WTC11 (cell line): ENCODE results near the gene METTL15. TPM values are rescaled to one million over a fixed set of nuclear protein-coding genes. Genes with fewer than 3 reads are reported as not detected.

Experiments used
- ATAC-seq: fragments of 200-7000 bp; cut with Tn5 transposase; 2 replicates; pipeline ENCODE4 v1.10.0; 2021; ENCODE audit warnings: mild to moderate bottlenecking, moderate library complexity
- CTCF ChIA-PET: fragments of 300-600 bp; sonication (Branson Sonifier 250); formaldehyde crosslinking; loops from one replicate; lab custom pipeline; 2021; ENCODE audit warnings: antibody characterized with exemption; lab: Charles Lee
- POLR2A ChIA-PET: fragments of 350-600 bp; sonication (Branson Sonifier 250); formaldehyde crosslinking; loops from one replicate; lab custom pipeline; 2021; ENCODE audit warnings: antibody characterized with exemption; lab: Charles Lee
- DNase-seq: peaks from one replicate; pipeline ENCODE4 v3.0.0; 2021; ENCODE audit warnings: low spot score
- H3K27ac Mint-ChIP-seq: 2 replicates; pipeline ENCODE4 v1.8.0; 2021; ENCODE audit warnings: mixed read lengths
- H3K27me3 Mint-ChIP-seq: 2 replicates; pipeline ENCODE4 v1.8.0; 2021; ENCODE audit warnings: low read depth, mild to moderate bottlenecking, moderate library complexity, mixed read lengths
- H3K36me3 Mint-ChIP-seq: 2 replicates; pipeline ENCODE4 v1.8.0; 2021; ENCODE audit warnings: mixed read lengths
- H3K4me1 Mint-ChIP-seq: 2 replicates; pipeline ENCODE4 v1.8.0; 2022; ENCODE audit warnings: mixed read lengths
- H3K4me3 Mint-ChIP-seq: 2 replicates; pipeline ENCODE4 v1.8.0; 2021; ENCODE audit warnings: mild to moderate bottlenecking, moderate library complexity, mixed read lengths
- H3K9me3 Mint-ChIP-seq: 2 replicates; pipeline ENCODE4 v1.8.0; 2021; ENCODE audit warnings: mixed read lengths
- EMX1 ChIP-seq: fragments of 250-450 bp; sonication (Bioruptor Pico); IDR thresholded peaks from 2 replicates; pipeline ENCODE4 v1.8.0; 2021; ENCODE audit warnings: mild to moderate bottlenecking
- FOXP1 ChIP-seq: sonication (generic); formaldehyde crosslinking; IDR thresholded peaks from 2 replicates; pipeline ENCODE4 v1.8.0; 2022; ENCODE audit warnings: missing genetic modification reagents, mild to moderate bottlenecking, moderate library complexity, borderline replicate concordance
- GABPB1 ChIP-seq: sonication (generic); formaldehyde crosslinking; IDR thresholded peaks from 2 replicates; pipeline ENCODE4 v1.8.1; 2023; ENCODE audit warnings: mild to moderate bottlenecking, missing genetic modification reagents
- GRHL2 ChIP-seq: fragments of 250-450 bp; sonication (Bioruptor Pico); IDR thresholded peaks from 2 replicates; pipeline ENCODE4 v1.8.0; 2022; ENCODE audit warnings: mild to moderate bottlenecking, moderate library complexity; ENCODE audit not compliant: insufficient replicate concordance, severe bottlenecking
- IRF2 ChIP-seq: sonication (generic); formaldehyde crosslinking; IDR thresholded peaks from 2 replicates; pipeline ENCODE4 v1.8.0; 2022; ENCODE audit warnings: low read depth, missing genetic modification reagents, borderline replicate concordance
- JUN ChIP-seq: sonication (generic); formaldehyde crosslinking; IDR thresholded peaks from 2 replicates; pipeline ENCODE4 v1.8.0; 2023; ENCODE audit warnings: mild to moderate bottlenecking, missing genetic modification reagents
- KAT7 ChIP-seq: sonication (generic); formaldehyde crosslinking; IDR thresholded peaks from 2 replicates; pipeline ENCODE4 v1.8.1; 2023; ENCODE audit warnings: missing genetic modification reagents, mild to moderate bottlenecking, borderline replicate concordance
- NFE2L1 ChIP-seq: sonication (generic); formaldehyde crosslinking; IDR thresholded peaks from 2 replicates; pipeline ENCODE4 v1.8.1; 2023; ENCODE audit warnings: missing genetic modification reagents
- NR3C1 ChIP-seq: sonication (generic); formaldehyde crosslinking; conservative IDR thresholded peaks from 2 replicates; pipeline ENCODE4 v1.8.1; 2023; ENCODE audit warnings: low read depth, mild to moderate bottlenecking, missing genetic modification reagents
- TP53 ChIP-seq: sonication (generic); formaldehyde crosslinking; IDR thresholded peaks from 2 replicates; pipeline ENCODE4 v1.8.1; 2023; ENCODE audit warnings: mild to moderate bottlenecking, missing genetic modification reagents
- ZBTB21 ChIP-seq: sonication (generic); formaldehyde crosslinking; IDR thresholded peaks from 2 replicates; pipeline ENCODE4 v1.8.1; 2023; ENCODE audit warnings: mild to moderate bottlenecking, missing genetic modification reagents, borderline replicate concordance
- ZNF138 ChIP-seq: sonication (generic); formaldehyde crosslinking; conservative IDR thresholded peaks from 2 replicates; pipeline ENCODE4 v1.8.1; 2022; ENCODE audit warnings: mild to moderate bottlenecking, moderate library complexity, missing genetic modification reagents
- ZNF219 ChIP-seq: sonication (generic); formaldehyde crosslinking; IDR thresholded peaks from 2 replicates; pipeline ENCODE4 v1.8.0; 2023; ENCODE audit warnings: missing genetic modification reagents, mild to moderate bottlenecking, borderline replicate concordance
- ZNF232 ChIP-seq: sonication (generic); formaldehyde crosslinking; IDR thresholded peaks from 2 replicates; pipeline ENCODE4 v1.8.0; 2022; ENCODE audit warnings: mild to moderate bottlenecking, missing genetic modification reagents
- ZNF396 ChIP-seq: fragments of 250-450 bp; sonication (Bioruptor Pico); IDR thresholded peaks from 2 replicates; pipeline ENCODE4 v1.8.0; 2021; ENCODE audit warnings: mild to moderate bottlenecking, moderate library complexity, borderline replicate concordance
- ZNF416 ChIP-seq: fragments of 250-450 bp; sonication (Bioruptor Pico); IDR thresholded peaks from 2 replicates; pipeline ENCODE4 v1.9.0; 2021; ENCODE audit warnings: mild to moderate bottlenecking, inconsistent platforms
- ZNF671 ChIP-seq: fragments of 250-450 bp; sonication (Bioruptor Pico); IDR thresholded peaks from 2 replicates; pipeline ENCODE4 v1.8.0; 2021; ENCODE audit warnings: mild to moderate bottlenecking
- total RNA-seq: library from RNA; stranded (reverse); gene quantifications from 3 replicates; pipeline ENCODE4 v1.2.3, GENCODE V29; 2021
- TF ChIP-seq, protein P1 (sequence below): sonication (generic); formaldehyde crosslinking; IDR thresholded peaks from 2 replicates; pipeline ENCODE4 v1.8.1; 2023; ENCODE audit warnings: mild to moderate bottlenecking, missing genetic modification reagents
- TF ChIP-seq, protein P2 (sequence below): sonication (generic); formaldehyde crosslinking; IDR thresholded peaks from 2 replicates; pipeline ENCODE4 v1.8.1; 2022; ENCODE audit warnings: mild to moderate bottlenecking, moderate library complexity, missing genetic modification reagents
- TF ChIP-seq, protein P3 (sequence below): fragments of 200-600 bp; IDR thresholded peaks from 2 replicates; pipeline ENCODE4 v1.8.0; 2022; ENCODE audit warnings: antibody characterized with exemption
- TF ChIP-seq, protein P4 (sequence below): sonication (generic); formaldehyde crosslinking; IDR thresholded peaks from 2 replicates; pipeline ENCODE4 v1.8.1; 2023; ENCODE audit warnings: mild to moderate bottlenecking, moderate library complexity, missing genetic modification reagents
- TF ChIP-seq, protein P5 (sequence below): fragments of 250-450 bp; sonication (Bioruptor Pico); IDR thresholded peaks from 2 replicates; pipeline ENCODE4 v1.9.0; 2021; ENCODE audit warnings: mild to moderate bottlenecking
- TF ChIP-seq, protein P6 (sequence below): sonication (generic); formaldehyde crosslinking; IDR thresholded peaks from 2 replicates; pipeline ENCODE4 v1.8.1; 2022; ENCODE audit warnings: low read depth, mild to moderate bottlenecking, moderate library complexity, missing genetic modification reagents, borderline replicate concordance

Gene METTL15
- total RNA-seq, 1 experiment from 2014 or later: 13.2 TPM

DNA sequence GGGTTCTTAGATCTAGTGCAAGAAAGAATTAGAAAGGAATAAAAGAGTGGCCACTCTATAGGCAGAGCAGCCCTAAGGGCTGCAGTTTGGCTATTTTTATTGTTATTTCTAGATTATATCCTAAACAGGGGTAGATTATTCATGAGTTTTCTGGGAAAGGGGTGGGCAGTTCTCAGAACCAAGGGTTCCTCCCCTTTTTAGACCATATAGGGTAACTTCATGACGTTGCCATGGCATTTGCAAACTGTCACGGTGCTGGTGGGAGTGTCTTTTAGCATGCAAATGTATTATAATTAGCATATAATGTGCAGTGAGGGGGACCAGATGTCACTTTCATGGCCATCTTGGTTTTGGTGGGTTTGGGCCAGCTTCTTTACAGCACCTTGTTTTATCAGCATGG is 44.6 kb downstream of the METTL15 start:
- H3K27me3 Mint-ChIP-seq: no peaks in the 10 kb centered on the region
- H3K27ac Mint-ChIP-seq: no peak overlapping the region
- TF ChIP-seq, protein P1, sequence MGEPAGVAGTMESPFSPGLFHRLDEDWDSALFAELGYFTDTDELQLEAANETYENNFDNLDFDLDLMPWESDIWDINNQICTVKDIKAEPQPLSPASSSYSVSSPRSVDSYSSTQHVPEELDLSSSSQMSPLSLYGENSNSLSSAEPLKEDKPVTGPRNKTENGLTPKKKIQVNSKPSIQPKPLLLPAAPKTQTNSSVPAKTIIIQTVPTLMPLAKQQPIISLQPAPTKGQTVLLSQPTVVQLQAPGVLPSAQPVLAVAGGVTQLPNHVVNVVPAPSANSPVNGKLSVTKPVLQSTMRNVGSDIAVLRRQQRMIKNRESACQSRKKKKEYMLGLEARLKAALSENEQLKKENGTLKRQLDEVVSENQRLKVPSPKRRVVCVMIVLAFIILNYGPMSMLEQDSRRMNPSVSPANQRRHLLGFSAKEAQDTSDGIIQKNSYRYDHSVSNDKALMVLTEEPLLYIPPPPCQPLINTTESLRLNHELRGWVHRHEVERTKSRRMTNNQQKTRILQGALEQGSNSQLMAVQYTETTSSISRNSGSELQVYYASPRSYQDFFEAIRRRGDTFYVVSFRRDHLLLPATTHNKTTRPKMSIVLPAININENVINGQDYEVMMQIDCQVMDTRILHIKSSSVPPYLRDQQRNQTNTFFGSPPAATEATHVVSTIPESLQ (CRISPR knock-in tag): no peak
- TF ChIP-seq, protein P2, sequence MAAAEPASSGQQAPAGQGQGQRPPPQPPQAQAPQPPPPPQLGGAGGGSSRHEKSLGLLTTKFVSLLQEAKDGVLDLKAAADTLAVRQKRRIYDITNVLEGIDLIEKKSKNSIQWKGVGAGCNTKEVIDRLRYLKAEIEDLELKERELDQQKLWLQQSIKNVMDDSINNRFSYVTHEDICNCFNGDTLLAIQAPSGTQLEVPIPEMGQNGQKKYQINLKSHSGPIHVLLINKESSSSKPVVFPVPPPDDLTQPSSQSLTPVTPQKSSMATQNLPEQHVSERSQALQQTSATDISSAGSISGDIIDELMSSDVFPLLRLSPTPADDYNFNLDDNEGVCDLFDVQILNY: no peak
- TF ChIP-seq ZNF138 (no peak), JUN (CRISPR knock-in tag) (no peak), ZNF416 (CRISPR knock-in tag) (no peak), IRF2 (CRISPR knock-in tag) (no peak), NFE2L1 (CRISPR knock-in tag) (no peak), ZBTB21 (CRISPR knock-in tag) (no peak), GABPB1 (CRISPR knock-in tag) (no peak), NR3C1 (CRISPR knock-in tag) (no peak)
- TF ChIP-seq, protein P3, sequence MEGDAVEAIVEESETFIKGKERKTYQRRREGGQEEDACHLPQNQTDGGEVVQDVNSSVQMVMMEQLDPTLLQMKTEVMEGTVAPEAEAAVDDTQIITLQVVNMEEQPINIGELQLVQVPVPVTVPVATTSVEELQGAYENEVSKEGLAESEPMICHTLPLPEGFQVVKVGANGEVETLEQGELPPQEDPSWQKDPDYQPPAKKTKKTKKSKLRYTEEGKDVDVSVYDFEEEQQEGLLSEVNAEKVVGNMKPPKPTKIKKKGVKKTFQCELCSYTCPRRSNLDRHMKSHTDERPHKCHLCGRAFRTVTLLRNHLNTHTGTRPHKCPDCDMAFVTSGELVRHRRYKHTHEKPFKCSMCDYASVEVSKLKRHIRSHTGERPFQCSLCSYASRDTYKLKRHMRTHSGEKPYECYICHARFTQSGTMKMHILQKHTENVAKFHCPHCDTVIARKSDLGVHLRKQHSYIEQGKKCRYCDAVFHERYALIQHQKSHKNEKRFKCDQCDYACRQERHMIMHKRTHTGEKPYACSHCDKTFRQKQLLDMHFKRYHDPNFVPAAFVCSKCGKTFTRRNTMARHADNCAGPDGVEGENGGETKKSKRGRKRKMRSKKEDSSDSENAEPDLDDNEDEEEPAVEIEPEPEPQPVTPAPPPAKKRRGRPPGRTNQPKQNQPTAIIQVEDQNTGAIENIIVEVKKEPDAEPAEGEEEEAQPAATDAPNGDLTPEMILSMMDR: no peak
- TF ChIP-seq, protein P4, sequence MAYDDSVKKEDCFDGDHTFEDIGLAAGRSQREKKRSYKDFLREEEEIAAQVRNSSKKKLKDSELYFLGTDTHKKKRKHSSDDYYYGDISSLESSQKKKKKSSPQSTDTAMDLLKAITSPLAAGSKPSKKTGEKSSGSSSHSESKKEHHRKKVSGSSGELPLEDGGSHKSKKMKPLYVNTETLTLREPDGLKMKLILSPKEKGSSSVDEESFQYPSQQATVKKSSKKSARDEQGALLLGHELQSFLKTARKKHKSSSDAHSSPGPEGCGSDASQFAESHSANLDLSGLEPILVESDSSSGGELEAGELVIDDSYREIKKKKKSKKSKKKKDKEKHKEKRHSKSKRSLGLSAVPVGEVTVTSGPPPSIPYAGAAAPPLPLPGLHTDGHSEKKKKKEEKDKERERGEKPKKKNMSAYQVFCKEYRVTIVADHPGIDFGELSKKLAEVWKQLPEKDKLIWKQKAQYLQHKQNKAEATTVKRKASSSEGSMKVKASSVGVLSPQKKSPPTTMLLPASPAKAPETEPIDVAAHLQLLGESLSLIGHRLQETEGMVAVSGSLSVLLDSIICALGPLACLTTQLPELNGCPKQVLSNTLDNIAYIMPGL: no peak
- TF ChIP-seq, protein P5, sequence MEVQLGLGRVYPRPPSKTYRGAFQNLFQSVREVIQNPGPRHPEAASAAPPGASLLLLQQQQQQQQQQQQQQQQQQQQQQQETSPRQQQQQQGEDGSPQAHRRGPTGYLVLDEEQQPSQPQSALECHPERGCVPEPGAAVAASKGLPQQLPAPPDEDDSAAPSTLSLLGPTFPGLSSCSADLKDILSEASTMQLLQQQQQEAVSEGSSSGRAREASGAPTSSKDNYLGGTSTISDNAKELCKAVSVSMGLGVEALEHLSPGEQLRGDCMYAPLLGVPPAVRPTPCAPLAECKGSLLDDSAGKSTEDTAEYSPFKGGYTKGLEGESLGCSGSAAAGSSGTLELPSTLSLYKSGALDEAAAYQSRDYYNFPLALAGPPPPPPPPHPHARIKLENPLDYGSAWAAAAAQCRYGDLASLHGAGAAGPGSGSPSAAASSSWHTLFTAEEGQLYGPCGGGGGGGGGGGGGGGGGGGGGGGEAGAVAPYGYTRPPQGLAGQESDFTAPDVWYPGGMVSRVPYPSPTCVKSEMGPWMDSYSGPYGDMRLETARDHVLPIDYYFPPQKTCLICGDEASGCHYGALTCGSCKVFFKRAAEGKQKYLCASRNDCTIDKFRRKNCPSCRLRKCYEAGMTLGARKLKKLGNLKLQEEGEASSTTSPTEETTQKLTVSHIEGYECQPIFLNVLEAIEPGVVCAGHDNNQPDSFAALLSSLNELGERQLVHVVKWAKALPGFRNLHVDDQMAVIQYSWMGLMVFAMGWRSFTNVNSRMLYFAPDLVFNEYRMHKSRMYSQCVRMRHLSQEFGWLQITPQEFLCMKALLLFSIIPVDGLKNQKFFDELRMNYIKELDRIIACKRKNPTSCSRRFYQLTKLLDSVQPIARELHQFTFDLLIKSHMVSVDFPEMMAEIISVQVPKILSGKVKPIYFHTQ (CRISPR knock-in tag): no peak
- TF ChIP-seq, all 79 proteins: peak for 0
- ChIA-PET POLR2A (no interaction called here), CTCF (no interaction called here)
- H3K36me3 Mint-ChIP-seq: peaks cover 8% of the 10 kb centered on the region
- no peaks in the 10 kb centered on the region for H3K9me3 Mint-ChIP-seq
- DNase-seq (no peak), ATAC-seq (no peak)
- no peak overlapping the region for H3K4me3 Mint-ChIP-seq
- H3K4me1 Mint-ChIP-seq: peaks cover 12% of the 10 kb centered on the region

DNA sequence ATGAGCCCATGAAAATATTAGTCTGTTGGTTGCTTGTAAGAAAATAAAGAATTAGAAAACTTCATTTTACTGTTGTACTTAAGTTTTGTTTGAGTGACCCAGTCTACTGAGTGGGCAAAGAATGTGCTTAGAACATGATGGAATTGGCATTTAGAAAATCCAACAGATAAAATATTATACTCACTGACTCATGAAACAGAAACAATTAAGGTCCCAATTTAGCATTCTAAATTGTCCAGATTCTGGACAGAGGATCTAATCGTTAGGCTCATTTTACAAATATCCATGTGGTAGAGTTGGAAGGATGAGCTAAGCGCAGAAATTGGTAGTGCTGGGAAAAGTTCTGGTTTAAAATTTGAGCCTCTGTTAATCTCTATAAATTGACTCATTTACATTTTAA is 45.4 kb downstream of the METTL15 start:
- ChIA-PET CTCF (interaction anchor here (1.4 kb wide), 1 partner anchor 455 kb away, joined by 4 read pairs; no protein-coding TSS in a partner anchor), POLR2A (no interaction called here)
- ATAC-seq (no peak), DNase-seq (no peak)
- Mint-ChIP-seq H3K27me3 (no peaks in the 10 kb centered on the region), H3K27ac (no peak overlapping the region), H3K4me1 (peaks cover 12% of the 10 kb centered on the region), H3K4me3 (no peak overlapping the region), H3K36me3 (peaks cover 16% of the 10 kb centered on the region), H3K9me3 (peaks cover 4% of the 10 kb centered on the region; the same call in 1 of the 2 replicates)
- TF ChIP-seq TP53 (CRISPR knock-in tag) (no peak), ZNF219 (CRISPR knock-in tag) (no peak), EMX1 (CRISPR knock-in tag) (no peak), ZNF396 (CRISPR knock-in tag) (no peak), ZNF232 (CRISPR knock-in tag) (no peak), GRHL2 (no peak), KAT7 (CRISPR knock-in tag) (no peak), FOXP1 (CRISPR knock-in tag) (no peak), ZNF671 (CRISPR knock-in tag) (no peak)
- TF ChIP-seq, protein P5 (CRISPR knock-in tag): no peak
- TF ChIP-seq, protein P6, sequence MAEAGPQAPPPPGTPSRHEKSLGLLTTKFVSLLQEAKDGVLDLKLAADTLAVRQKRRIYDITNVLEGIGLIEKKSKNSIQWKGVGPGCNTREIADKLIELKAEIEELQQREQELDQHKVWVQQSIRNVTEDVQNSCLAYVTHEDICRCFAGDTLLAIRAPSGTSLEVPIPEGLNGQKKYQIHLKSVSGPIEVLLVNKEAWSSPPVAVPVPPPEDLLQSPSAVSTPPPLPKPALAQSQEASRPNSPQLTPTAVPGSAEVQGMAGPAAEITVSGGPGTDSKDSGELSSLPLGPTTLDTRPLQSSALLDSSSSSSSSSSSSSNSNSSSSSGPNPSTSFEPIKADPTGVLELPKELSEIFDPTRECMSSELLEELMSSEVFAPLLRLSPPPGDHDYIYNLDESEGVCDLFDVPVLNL: no peak
